HL-60 (cell line): ENCODE measurements around the gene TMX1.

Experiments
- DNase-seq, 2 experiments: peaks; one replicate each; pipeline ENCODE4 v3.0.0-alpha.2; 2010 to 2020; ENCODE audit warnings: low read depth in 1 of 2, low spot score in 1 of 2
- H3K27ac ChIP-seq: fragments of 250-450 bp; sonication (Bioruptor Pico); replicated peaks from 2 replicates; pipeline ENCODE4 v1.5.1; 2020; ENCODE audit warnings: mild to moderate bottlenecking, moderate library complexity
- H3K27me3 ChIP-seq: fragments of 250-450 bp; sonication (Bioruptor Pico); 2 replicates; pipeline ENCODE4 v1.5.1; 2021; ENCODE audit warnings: mild to moderate bottlenecking, moderate library complexity; ENCODE audit not compliant: insufficient read depth, poor library complexity, severe bottlenecking
- H3K4me3 ChIP-seq: replicated peaks from 2 replicates; pipeline ENCODE4 v1.5.1; 2011; ENCODE audit warnings: mild to moderate bottlenecking, control low read depth, low read length; ENCODE audit not compliant: insufficient read depth
- GABPA ChIP-seq: IDR thresholded peaks from 2 replicates; pipeline ENCODE4 v1.6.1; 2012; ENCODE audit warnings: low read depth
- POLR2AphosphoS5 ChIP-seq: IDR thresholded peaks from 2 replicates; pipeline ENCODE4 v1.6.1; 2012; ENCODE audit warnings: low read depth
- SPI1 ChIP-seq: IDR thresholded peaks from 2 replicates; pipeline ENCODE4 v1.6.1; 2012; ENCODE audit warnings: low read depth, mild to moderate bottlenecking, borderline replicate concordance
- TF ChIP-seq, protein P1 (sequence below): IDR thresholded peaks from one replicate; pipeline ENCODE4 v1.5.1; 2011; ENCODE audit warnings: low read length, control low read depth, inconsistent platforms; ENCODE audit not compliant: insufficient read depth
- TF ChIP-seq, protein P2 (sequence below): IDR thresholded peaks from 2 replicates; pipeline ENCODE4 v1.6.1; 2012; ENCODE audit warnings: low read depth; ENCODE audit not compliant: insufficient replicate concordance

Gene TMX1

DNA sequence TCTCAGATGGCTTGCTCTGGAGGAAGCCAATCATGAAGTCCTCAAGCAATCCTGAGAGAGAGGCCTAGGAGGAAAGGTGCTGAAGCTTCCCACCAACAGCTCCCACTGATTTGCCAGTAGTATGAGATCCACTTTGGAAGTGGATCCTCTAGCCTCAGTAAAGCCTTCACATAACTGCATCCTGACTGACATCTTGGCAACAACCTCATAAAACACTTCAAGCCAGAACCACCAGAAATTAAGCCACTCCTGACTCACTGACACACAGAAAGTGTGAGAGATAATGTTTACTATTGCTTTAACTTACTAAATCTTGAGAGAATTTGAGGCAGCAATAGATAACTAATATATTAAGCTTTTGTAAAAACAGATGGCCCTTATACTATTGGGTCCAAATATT lies 11.7 kb upstream of the TMX1 start:
- TF ChIP-seq GABPA: no peak
- TF ChIP-seq POLR2AphosphoS5: no peak
- no peak for TF ChIP-seq SPI1
- TF ChIP-seq, protein P1, sequence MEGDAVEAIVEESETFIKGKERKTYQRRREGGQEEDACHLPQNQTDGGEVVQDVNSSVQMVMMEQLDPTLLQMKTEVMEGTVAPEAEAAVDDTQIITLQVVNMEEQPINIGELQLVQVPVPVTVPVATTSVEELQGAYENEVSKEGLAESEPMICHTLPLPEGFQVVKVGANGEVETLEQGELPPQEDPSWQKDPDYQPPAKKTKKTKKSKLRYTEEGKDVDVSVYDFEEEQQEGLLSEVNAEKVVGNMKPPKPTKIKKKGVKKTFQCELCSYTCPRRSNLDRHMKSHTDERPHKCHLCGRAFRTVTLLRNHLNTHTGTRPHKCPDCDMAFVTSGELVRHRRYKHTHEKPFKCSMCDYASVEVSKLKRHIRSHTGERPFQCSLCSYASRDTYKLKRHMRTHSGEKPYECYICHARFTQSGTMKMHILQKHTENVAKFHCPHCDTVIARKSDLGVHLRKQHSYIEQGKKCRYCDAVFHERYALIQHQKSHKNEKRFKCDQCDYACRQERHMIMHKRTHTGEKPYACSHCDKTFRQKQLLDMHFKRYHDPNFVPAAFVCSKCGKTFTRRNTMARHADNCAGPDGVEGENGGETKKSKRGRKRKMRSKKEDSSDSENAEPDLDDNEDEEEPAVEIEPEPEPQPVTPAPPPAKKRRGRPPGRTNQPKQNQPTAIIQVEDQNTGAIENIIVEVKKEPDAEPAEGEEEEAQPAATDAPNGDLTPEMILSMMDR: no peak
- TF ChIP-seq, protein P2, sequence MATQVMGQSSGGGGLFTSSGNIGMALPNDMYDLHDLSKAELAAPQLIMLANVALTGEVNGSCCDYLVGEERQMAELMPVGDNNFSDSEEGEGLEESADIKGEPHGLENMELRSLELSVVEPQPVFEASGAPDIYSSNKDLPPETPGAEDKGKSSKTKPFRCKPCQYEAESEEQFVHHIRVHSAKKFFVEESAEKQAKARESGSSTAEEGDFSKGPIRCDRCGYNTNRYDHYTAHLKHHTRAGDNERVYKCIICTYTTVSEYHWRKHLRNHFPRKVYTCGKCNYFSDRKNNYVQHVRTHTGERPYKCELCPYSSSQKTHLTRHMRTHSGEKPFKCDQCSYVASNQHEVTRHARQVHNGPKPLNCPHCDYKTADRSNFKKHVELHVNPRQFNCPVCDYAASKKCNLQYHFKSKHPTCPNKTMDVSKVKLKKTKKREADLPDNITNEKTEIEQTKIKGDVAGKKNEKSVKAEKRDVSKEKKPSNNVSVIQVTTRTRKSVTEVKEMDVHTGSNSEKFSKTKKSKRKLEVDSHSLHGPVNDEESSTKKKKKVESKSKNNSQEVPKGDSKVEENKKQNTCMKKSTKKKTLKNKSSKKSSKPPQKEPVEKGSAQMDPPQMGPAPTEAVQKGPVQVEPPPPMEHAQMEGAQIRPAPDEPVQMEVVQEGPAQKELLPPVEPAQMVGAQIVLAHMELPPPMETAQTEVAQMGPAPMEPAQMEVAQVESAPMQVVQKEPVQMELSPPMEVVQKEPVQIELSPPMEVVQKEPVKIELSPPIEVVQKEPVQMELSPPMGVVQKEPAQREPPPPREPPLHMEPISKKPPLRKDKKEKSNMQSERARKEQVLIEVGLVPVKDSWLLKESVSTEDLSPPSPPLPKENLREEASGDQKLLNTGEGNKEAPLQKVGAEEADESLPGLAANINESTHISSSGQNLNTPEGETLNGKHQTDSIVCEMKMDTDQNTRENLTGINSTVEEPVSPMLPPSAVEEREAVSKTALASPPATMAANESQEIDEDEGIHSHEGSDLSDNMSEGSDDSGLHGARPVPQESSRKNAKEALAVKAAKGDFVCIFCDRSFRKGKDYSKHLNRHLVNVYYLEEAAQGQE: no peak
- Histone ChIP-seq H3K4me3 (no peak overlapping the region), H3K27me3 (no peaks in the 10 kb centered on the region), H3K27ac (no peak overlapping the region)
- no peak for DNase-seq

DNA sequence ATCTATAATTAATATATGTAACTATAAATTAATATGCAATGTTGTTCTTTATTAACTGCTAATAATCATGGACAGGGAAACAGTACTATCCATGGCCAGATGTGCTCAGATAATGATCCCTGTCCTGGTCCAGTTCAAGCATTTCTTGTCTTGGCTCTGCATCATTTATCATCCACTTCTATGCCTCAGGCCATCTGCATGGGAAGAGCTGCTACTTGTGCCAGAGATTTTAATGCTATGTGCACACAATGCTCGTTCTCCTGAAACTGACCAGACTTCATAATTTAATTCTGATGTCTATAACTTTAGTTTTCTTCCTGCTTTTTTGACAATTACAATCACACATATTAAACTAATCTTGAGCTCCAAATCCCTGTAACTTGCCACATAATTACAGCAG lies 11.2 kb upstream of the TMX1 start:
- H3K27ac ChIP-seq: no peak overlapping the region
- H3K27me3 ChIP-seq: no peaks in the 10 kb centered on the region
- H3K4me3 ChIP-seq: no peak overlapping the region
- no peak for DNase-seq
- TF ChIP-seq, protein P1: no peak
- no peak for TF ChIP-seq GABPA
- TF ChIP-seq, protein P2: no peak
- TF ChIP-seq SPI1: no peak

DNA sequence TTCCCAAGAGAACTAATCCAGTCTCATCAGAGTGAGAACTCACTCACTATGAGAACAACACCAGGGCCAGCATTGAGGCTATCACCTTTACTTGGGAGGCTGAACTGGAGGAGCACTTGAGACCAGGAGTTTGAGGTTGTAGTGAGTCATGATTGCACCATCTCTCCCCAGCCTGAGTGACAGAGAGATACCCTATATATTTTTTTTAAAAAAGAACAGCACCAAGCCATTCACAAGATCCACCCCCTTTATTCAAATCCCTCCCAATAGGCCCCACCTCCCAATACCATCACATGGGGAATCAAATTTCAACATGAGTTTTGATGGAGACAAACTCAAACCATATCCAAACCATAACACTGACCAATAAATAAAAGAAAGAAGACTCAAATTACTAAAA lies 3.7 kb upstream of the TMX1 start:
- TF ChIP-seq GABPA: no peak
- TF ChIP-seq, protein P2: no peak
- Histone ChIP-seq H3K4me3 (no peak overlapping the region), H3K27ac (no peak overlapping the region), H3K27me3 (no peaks in the 10 kb centered on the region)
- DNase-seq: peak; percentile 30 to 50

DNA sequence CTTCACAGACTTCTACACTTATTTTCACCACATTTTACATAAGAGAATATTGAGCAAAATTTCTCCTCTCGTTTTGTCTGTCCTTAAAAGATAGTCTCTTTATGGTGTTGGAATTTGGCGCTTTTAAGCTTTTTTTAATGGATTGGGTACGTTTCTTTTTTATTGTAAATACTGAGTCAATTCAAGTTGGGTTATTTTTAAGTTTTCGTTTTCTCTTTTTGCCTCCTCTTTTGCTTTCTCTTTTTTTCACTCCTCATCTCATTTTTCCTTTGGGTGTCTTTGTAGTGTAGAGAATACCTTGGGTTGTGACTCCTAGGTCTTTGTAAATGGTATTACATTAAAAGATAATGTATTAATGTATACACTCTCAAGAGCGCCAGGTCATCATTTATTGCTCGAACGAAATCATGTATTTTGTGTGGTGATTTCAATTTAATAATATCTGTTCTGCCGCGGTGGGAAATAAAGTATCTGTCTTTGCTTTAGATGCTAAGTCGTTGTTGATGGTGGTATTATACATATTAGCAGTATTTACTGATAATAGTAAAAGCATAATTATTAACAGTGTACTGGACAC lies 845 bp downstream of the TMX1 start:
- TF ChIP-seq SPI1: no peak
- TF ChIP-seq GABPA: no peak
- no peak for TF ChIP-seq POLR2AphosphoS5
- TF ChIP-seq, protein P1: no peak
- TF ChIP-seq, protein P2: no peak
- no peak for DNase-seq
- Histone ChIP-seq H3K27me3 (no peaks in the 10 kb centered on the region), H3K27ac (peak overlapping the region; percentile 93), H3K4me3 (peak overlapping the region; percentile 81)
